ENCODE results near the gene NRGN.
"Not testable (repeated sequence)": the region's sequence is repeated elsewhere in the genome, so short reads cannot be mapped to it uniquely, and the experiment has no call there.

The NRGN gene

DNA sequence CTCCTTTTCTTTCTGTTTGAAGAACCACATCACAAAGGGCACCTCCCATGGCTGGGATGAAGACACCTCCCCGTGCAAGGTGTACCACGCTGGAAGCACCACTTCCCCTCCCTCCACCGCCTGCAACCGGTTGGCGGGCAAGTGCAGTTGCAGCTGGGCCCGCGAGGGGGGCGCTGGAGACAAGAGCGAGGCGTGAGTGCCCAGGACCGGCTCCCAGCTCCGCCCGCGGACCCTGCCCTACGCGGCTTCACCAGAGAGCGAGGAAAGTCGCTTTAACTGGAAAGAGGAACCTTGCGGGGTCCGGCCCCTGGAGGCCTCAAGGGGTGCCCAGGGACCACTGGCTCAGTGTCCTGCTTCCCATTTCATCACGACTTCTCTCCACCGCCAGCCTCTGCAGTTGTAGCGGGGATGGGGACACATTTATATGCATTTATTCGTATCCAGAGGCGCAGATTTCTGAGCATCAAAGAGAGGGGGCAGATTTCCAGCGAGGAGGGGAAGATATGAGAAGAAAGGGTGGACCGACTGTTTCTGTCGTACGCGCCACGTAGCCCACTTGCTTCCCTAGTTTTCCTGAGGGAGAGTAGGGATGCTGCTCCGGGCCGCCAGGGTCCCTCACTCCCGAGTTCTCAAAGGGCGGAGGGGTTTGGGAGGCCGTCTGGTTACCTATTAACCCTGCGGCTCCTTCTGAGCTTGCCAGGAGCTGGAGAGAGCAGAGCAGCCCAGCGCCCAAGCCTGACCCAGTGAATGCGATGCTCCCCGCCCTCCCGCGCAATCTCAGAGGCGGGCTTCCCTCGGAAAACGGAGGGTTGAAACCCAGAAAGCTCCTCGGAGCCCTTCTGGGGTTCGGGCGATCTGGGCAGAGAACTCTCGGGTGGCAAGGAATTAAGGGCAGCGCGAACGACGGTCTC, 18.9 kb downstream of the NRGN start:
- DNase-seq, result peak; percentile 60

DNA sequence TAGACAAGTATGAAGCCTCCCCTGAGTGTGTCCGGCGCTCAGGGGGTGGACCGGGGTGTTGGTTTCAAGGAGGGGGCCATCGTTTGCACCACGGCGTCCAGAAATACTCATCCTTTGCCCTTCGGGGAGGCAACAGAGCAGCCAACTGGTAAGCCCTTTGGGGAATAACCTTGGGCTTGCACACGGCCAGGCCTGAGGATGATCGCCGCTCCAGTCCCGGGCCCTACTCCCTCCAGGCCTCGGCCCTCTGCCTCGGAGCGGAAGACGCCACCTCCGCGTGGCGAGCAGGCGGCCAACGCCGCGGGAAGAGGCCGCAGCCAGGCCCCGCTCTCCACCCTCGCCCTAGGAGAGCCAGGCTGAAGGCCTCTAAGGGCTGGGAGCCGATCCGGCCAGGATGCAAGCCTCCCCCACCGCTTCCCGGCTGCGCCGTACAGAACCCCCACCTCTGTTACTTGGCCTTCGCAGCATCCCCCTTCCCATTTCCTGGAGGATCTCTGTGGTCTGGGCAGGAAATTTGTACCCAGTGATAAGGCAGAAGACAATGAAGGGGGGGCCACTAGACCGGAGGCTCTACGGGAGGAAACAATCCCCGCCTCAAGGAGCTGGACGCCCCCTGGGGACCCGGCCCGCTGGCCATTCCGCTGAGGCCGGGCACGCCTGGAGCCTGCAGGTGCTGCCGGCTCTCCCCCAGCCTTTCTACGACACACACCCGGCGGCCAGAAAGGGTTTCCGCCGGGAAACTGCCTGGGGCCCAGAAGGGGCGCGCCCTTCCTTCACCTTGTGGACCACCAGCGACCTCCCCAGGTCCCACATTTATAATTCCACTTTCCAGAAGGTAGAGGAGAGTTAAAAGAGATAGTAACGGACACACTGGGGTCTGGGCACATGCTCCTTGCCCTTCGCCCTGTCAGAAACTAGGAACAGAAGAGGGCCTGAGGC, 19.8 kb downstream of the NRGN start:
- DNase-seq, result no peak

DNA sequence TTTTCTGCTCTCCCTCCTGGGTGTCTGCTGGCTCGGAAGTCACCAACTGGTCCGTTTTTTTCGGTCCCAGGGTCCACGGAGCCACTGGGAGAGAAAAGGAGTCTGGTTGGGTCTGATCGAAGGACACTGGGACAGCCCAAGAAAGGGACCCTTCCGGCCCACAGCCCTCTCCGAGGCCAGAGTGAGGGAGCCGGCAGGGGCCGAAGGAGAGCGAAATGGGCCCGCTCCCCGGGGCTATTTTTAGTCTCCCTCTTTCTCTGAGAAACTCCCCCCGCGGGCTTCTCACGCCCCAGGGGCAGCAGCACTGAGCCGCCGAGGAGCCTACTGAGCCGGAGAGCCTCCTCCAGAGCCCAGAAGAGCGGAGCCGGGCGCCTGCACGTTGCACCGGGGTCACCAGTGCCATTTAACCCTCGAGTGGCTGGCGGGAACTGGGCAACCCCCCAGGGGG, 20.5 kb downstream of the NRGN start:
- DNase-seq, result no peak

DNA sequence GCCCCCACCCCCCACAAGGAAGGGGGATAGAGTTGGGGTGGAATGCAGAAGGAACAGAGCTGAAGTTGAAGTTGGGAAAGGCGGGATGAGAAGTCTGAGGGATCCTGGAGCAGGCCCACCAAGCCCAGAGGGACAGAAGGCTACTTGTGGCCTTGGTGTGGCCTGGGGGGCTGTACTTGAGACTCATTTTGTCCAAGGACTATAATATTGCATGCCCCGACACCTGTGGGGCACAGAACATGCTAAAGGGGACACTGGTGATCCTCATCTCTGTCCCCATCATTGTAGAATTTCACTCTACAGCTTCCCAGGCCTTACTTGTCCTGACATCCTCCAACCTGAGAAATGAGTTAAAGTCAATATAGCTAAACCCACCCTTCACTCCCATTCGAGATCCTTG, 21.1 kb downstream of the NRGN start:
- no peak for DNase-seq

DNA sequence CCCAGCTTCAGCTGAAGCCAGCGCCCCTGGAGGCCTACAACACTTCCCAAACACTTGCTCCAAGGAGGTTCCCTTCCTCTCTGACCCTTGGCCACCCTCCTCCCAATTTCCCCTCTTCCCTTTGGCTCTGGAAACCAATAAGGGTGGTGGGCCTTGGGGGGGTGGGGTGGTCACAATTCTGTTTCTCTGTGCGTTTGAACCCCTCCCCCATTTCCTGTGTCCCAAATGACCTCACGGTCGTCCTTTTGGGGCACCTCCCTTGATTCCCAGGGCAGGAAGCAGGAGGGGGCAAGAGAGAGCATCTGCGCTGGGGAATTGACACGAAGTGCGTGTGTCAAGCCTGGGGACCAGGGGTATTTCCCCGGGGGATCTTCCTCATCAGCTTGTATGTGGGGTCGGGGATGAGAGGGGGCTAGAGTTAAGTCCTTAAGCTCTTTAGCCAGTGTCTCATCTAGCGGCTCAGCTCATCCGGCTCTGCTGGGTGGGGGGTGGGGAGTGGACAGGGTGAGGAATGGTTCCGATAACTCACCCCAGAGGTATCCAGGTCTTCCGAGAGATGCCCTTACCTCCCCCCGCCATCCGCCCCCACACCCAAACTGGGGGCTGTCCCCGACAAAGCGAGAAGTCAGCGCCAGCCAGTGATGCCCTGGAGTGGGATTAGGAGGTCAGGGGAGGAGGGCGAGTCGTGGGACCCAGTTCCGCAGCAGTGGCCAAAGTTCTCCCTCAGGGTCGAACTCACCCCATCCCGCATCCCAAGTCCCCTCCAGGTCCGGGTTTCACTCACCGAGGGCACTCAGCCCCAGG, 21.8 kb downstream of the NRGN start:
- no peak for DNase-seq

DNA sequence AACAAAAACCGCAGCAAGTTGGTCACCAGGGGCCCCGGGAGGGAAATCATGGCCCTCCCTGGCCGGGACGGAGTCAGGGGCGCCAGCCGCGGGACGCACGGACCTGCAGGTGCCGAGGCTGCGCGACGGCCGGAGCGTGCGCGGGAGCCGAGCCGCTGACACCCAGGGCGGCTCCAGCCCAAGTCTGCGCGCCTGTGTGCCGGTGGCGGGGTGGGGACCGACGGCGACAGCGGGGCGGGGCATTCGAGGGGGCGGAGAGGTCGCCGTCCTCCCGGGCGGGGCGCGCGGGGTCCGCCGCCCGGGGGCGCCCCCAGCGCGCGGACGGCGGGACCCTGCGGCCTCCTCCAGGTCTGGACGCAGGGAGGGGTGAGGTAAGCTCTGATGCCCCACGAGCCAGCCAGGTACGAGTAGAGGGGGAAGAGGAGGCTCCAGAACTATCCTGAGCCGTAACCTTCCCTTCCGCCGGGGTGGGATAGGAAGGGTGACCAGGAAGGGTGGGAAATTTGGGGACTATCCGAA, 22.4 kb downstream of the NRGN start, which contains the start of gene ESAM:
Gene ESAM (minus strand): TSS at position 186 of the 519 bp plus-strand sequence. CDS start 136 bp downstream, at position 50.
- no peak for DNase-seq

DNA sequence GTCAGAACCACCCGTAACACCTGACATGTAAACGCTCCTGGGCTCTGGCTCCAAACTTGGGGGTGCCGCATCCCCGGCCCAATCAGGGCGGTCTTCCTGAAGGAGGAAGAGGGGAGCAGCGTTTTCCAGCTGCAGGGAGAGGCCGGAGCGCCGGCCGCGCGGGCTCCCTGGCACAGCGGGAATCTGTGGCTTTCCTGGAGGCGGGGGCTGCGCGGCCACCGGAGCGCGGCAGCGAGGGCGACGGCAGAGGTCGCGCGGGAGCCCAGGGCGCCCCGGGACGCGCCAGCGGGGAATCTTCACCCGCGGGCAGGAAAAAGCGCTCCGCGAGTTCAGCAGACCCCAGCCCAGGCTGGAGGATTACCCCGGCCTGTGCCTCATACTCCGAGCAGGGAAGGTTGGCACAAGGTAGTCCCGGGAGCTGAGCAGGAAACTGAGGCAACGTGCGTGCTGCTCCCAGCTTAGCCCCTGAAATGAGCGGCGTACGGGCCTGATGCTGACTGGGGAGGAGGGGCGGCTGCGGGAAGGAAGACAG, 22.9 kb downstream of the NRGN start:
- no peak for DNase-seq

DNA sequence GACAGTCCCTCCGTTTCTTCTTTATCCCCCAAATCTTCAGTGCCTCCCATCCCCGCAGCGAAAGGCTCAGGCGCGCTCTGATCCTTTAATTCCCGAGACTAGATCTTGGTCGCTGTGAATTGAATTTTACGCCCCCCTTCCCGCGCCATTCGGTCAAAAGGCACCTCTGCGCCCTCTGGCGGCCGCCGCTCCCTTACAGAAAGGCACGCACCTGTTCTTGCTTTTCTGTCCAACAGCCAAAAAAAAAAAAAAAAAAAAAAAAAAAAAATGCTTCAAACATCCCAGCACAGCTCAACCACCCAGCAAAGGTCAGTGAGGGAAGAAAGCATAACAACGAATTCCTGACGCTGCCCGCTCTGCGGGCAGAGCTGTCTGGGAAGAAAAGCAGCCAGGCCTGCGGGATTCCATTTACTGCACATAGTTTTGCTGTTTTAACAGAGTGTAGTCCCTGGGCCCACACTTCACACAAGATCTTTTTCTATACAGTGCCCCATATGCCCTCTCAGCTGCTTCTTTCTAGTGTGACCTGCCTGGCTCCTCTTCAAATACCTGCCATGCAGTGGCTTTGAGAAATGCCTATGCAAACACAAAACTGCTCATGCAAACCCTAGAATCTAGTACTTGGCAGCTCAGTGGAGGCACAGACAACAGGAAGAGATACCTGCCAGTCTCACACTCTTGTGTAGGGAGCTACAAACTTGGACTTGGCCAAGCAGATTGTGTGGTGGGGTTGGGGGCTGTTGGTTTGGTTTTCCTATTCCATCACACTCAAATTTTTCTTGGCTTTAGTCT, 23.6 kb downstream of the NRGN start:
- DNase-seq, result peak; percentile 50

DNA sequence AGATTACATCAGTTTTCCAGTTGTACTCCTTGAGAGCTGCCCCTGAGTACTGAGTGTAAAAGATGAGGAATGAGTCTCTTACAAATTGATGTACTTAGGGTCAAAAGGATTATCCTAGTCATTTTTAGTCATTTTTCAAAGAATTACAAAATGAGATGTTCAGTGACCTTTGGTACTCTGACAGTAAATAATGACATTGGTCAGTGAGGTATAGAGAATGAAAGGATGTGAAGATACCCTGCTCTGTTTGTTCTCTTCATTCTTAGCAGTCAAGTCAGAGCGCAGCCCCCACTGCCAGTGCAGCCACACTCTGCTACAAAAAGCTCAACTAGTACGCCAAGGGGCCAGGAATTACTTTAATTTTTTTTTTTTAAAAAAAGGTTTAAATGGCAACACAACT, 26.4 kb downstream of the NRGN start:
- no peak for DNase-seq

DNA sequence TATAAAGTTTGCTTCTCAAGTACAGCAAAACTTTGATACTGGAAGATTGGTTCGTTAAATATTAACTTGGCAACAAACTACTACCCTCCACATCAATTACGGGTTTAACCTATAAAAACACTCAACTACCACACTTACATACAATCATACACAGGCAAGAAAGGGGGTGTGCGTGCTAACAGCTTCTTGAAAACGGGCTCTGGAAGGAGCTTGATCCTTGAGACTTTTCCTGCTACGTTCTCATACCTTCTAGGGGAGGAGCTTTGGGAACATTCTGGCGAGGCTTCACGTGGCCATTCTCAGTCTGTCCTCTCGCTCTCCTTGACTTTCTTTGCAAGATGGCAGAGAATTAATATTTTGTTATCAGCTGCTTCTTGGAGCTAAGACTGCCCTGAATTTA, 29.2 kb downstream of the NRGN start:
- no peak for DNase-seq

DNA sequence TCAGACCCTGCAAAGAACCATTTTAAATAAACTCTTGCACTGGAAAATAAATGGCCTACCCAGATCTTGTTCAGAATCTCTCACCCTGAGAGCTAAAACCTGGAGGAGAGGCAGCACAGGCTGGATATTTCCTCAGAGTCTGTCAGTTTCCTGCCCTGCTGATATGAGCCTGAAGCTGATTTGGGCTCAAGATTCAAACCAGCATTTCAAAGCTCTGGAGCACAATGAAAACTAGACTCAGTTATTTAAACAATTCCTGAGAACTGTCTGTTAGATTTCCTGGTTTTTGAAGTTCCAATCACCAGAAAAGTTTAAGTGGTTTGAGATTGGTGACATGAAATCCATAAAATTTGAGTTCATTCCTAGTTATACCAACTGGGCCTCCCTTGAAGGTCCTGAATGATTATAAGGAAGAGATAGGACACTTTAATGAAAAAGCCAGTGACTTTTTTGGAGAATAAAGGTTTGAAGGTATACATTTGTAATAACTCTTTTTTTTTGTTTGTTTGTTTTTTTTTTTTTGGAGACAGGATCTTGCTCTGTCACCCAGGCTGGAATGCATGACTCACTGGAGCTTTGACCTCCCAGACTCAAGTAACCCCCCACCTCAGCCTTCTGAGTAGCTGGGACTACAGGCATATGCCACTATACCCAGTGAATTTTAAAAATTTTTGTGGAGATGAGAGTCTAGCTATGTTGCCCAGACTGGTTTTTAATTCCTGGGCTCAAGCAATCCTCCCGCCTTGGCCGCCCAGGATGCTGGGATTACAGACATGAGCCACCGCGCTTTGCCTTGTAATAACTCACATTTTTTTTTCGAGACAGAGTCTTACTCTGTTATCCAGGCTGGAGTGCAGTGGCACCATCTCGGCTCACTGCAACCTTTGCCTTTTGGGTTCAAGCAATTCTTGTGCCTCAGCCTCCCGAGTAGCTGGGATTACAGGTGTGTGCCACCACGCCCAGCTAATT, 30.3 kb downstream of the NRGN start:
- no peak for DNase-seq

DNA sequence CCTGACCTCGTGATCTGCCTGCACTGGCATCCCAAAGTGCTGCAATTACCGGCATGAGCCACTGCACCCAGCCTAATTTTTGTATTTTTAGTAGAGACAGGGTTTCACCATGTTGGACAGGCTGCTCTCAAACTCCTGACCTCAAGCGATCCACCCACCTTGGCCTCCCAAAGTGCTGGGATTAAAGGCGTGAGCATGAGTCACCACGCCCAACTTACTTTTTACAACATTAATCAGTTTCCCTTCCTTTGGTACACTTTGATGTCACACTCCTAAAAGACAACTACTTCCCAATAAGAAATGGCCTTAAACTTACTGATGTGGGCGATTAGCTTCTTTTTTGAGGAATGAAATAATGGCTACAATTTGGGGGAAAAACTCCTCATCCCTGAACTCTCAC, 31.2 kb downstream of the NRGN start:
- not testable (repeated sequence) for DNase-seq

DNA sequence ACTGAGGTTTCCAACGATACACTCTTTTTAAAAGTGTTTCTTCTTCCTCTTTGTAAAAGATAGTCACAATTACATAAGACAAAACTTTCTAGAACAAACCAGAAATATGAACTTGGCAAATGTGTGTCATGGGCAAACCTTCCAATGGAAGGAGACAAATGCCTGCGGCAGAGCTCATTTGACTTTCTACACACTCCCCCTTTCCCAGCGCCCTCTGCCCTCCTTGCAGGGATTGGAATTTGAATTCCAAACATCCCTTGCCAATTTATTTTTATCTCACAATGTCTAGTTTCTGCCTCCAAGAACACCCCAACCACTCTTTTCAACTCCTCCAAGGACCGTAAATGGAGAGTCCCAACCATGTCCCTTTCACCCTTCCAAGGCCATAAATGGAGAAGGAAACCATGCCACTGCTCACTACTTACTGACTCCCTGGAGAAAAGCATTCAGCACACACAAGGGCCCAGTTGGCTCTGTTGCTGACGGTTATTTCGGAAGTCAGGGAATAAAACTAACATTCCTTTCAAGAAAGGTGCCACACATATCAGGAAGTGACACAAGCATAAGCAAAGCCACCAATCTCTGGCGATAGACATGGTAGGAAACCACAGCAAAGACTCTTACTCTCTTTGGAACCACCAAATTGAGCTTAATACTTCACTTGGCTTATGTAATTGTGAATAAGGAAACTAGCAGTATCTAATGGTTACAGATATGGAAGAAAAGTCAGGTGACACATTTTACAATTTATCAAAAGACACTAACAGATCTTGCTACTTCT, 37.3 kb downstream of the NRGN start:
- DNase-seq, result no peak

DNA sequence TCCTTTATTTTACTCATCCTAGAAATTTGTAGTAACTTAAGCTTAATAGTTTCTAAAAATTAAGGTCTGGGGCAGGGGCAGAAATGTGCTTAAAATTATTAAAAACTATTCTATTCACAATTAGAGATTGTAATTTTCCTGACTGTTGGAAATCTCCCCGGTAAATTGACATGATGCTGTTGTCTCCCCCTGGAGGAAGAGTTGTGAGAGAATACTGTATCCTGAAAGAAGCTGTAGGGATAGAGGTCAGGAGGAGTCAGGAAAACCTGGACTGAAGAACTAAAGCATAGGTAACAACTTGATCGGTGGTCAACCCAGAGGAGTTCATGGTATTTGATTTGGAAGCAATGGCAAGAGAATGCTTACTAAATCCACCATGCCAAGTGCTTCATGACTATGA, 38.5 kb downstream of the NRGN start:
- DNase-seq, result no peak

DNA sequence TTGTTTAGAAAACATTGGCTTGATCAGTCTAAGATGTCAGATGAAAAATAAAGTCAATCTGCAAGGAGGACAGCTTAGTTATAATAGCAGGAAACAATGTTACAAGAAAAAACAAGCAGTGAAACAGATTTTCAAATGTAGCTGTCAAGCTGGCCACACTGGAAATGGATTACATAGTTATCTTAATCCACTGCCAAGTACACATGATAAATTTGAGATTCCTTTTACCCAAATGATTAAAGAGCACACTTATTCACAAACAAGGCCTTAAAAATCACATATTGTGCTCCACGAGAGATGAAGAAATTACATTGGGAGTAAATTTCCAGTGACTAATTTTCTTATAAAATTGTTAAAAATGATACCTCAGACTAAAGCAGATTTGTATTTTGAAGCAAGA, 39.8 kb downstream of the NRGN start:
- no peak for DNase-seq

DNA sequence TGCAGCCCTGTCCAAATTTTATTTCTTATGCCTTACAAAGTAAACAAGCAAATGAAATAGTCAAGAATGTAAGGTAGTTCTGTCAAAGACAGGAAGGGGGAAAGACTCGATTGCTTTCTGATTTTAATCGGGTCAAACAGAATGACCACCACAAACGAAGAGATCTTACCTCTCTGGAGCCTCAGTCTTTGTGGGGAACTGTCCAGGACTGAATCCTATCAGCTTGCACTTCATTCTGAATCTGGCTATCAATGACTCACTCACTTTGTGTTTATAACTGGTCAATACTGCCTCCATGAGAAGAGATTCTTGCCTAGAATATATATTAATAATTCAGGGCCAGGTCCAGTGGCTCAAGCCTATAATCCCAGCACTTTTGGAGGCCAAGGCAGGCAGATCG, 43.3 kb downstream of the NRGN start:
- no peak for DNase-seq

DNA sequence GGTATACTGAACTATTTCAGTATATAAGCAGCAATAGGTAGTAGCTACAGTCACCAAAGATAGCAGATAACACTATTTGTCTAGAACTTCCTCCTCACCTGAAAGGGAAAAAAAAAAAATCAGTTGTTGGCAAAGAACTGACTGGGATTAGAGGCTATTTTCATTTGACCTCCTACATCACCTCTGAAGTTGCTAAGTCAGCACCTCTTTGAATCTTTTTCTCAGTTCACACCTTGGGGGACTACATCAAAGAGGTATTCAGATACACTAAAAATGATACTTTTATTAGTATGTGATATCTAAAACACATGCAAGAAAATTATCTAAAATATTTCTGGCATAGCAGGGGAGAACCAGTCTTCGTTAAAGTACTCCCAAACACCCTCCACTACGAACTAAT, 44.3 kb downstream of the NRGN start:
- DNase-seq, result no peak

DNA sequence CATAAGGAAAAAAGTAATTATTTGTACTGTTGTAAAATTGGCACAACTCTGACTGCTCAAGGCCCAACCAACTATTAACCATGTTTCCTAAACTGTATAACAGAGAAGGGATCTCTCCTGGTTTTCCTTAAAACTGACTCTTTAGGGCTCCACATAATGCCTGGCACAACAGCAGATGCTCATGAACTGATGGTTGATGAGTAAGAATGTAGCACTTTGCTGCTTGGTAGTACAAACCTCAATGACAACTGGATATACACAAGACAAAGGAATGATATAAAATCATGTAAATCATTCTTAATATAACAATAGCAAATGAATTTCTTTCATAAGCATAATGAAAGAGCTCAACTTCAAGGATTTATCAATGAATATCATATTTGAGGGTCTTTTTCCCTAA, 48.8 kb downstream of the NRGN start:
- no peak for DNase-seq

DNA sequence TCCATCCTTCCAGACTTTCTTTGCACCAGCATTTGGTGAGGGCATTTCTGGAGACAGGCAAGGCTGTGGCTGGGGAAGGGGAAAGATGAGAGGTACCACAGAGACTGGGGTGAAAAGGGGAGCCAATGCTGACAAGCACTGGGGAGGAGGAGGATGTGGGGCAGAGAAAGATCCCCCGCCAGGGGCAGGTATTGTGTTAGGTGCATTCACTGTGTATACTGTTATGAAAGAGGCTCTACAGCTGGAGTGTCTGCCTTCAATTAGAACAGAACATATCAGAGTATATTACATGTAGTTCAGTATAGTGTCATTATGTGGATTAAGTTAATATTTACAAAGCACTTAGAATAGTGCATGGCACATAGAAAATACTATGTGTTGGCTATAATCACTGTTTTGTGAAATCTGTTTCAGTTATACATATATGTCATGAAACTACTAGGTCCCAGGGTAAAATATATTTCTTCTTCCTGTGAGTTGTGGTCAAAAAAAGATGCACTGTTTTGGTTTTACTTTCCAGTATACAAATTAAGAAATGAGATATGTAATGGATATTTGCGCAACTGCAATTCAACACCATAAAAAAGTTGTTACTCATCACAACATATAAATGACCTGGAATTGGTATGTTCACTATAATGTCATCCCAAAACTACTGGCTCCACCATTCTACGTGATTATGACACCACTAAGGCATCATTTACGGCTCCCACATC, 52.0 kb downstream of the NRGN start:
- DNase-seq, result no peak
